Measurements from ENCODE around the gene HACL1.

HACL1 gene

DNA sequence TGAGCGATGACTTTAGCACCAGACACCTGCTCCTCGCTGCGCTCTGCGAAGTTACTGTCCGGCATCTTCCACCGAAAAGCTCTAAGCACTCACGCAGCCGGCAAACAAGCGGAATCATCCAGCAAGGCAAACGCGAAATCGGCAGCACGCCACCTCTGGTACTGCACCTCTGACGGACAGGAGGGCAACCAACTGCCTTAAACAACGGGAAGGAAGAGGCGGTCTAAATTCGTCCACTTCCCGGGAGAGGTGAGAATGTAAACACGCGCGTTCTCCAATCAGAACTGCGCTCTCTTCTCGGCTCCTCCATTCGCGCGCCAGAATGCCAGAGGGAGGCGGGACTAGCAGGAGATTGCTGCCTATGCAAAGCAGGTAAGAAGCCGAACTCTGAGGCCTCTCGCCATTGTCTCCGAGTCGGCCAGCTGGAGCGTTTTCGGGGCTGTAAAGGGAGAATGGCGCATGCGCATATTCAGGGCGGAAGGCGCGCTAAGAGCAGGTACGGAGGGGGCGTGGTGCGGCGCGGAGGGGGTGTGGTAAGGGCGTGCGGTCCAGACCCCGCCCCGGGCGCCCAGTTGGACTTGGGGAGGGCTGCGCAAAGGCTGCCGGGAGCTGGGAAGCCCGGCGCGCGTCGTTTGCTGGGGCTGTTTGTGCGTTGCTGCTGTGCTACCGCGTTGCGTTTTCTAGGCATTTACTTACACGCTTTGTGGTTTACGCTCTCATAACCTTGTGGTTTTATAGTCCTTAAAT is at the start of gene HACL1, which contains the start of gene BTD:
Gene HACL1 (minus strand): TSS at position 171 of the 747 bp plus-strand sequence. CDS start 106 bp downstream, at position 65.
Gene BTD (plus strand): TSS at position 347 of the 747 bp plus-strand sequence. CDS start 33,695 bp downstream, outside the sequence.
- peaks cover 31% of the 10 kb centered on the region for H3K36me3 ChIP-seq (ENCODE audit: low read depth)
- peak; percentile 99 for DNase-seq (ENCODE audit: low spot score)
- H3K4me1 ChIP-seq (ENCODE audit: insufficient read depth, poor library complexity, severe bottlenecking) = peaks cover 4% of the 10 kb centered on the region
- H3K4me3 ChIP-seq (ENCODE audit: severe bottlenecking) = peak within 1 kb of the TSS; percentile 72
- H3K9me3 ChIP-seq (ENCODE audit: severe bottlenecking) = no peaks in the 10 kb centered on the region
- no peaks in the 10 kb centered on the region for H3K27me3 ChIP-seq (ENCODE audit: insufficient read depth, poor library complexity, severe bottlenecking)
- peak; percentile 30 for TF ChIP-seq CTCF (IDR thresholded peaks at IDR 0.05; ENCODE audit: poor library complexity, severe bottlenecking)
- H3K27ac ChIP-seq (ENCODE audit: poor library complexity, severe bottlenecking) = peak within 1 kb of the TSS; percentile 63
- peak; percentile 96 for ATAC-seq (ENCODE audit: low read depth)

- TF ChIP-seq CTCF (IDR thresholded peaks at IDR 0.05; ENCODE audit: poor library complexity, severe bottlenecking) = no peak
- no peaks in the 10 kb centered on the region for H3K9me3 ChIP-seq (ENCODE audit: severe bottlenecking)
- H3K36me3 ChIP-seq (ENCODE audit: low read depth) = no peaks in the 10 kb centered on the region
- peak overlapping the region; percentile 99 for H3K27ac ChIP-seq (ENCODE audit: poor library complexity, severe bottlenecking)
- H3K27me3 ChIP-seq (ENCODE audit: insufficient read depth, poor library complexity, severe bottlenecking) = no peaks in the 10 kb centered on the region
- DNase-seq (ENCODE audit: low spot score) (no peak), ATAC-seq (ENCODE audit: low read depth) (no peak)
- peaks cover 34% of the 10 kb centered on the region for H3K4me1 ChIP-seq (ENCODE audit: insufficient read depth, poor library complexity, severe bottlenecking)
- no peak overlapping the region for H3K4me3 ChIP-seq (ENCODE audit: severe bottlenecking)
Observed at GRCh38 chr3:15649858-15650257, 48.5 kb upstream of the HACL1 start.

- Histone ChIP-seq H3K27ac (ENCODE audit: poor library complexity, severe bottlenecking) (peak overlapping the region; percentile 99), H3K4me3 (ENCODE audit: severe bottlenecking) (no peak overlapping the region), H3K4me1 (ENCODE audit: insufficient read depth, poor library complexity, severe bottlenecking) (peaks cover 34% of the 10 kb centered on the region), H3K36me3 (ENCODE audit: low read depth) (no peaks in the 10 kb centered on the region), H3K27me3 (ENCODE audit: insufficient read depth, poor library complexity, severe bottlenecking) (no peaks in the 10 kb centered on the region), H3K9me3 (ENCODE audit: severe bottlenecking) (no peaks in the 10 kb centered on the region)
- ATAC-seq (ENCODE audit: low read depth) (no peak), DNase-seq (ENCODE audit: low spot score) (no peak)
- no peak for TF ChIP-seq CTCF (IDR thresholded peaks at IDR 0.05; ENCODE audit: poor library complexity, severe bottlenecking)
Observed at GRCh38 chr3:15649341-15649740, 48.0 kb upstream of the HACL1 start.

DNA sequence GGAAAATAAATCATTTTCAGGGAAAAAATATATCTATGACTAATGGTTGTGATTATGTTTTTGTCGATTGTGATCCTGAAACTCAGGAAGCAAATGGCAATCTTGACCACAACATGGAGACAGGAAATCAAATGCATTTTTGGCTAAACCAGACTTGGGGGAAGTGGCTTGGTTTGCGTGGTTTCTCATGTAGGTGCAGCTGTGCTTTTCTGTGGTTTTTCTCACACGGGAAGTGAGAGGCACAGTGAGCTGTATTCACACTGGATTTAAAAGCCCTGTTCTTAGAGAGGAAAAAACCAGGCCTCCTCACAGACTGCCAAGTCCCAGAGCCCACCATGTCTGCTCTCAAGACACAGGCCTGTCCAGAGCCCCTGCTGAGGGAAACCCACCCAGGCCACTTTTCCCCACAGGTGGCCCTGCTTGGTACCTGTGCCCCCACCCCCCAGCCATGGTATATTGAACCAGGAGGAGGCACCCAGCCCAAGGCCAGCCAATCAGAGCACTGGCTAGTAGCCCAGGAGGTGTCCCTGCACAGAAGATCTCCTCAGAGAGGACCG is 46.3 kb upstream of the HACL1 start:
- Histone ChIP-seq H3K4me3 (ENCODE audit: severe bottlenecking) (no peak overlapping the region), H3K36me3 (ENCODE audit: low read depth) (no peaks in the 10 kb centered on the region), H3K27ac (ENCODE audit: poor library complexity, severe bottlenecking) (peak overlapping the region; percentile 99), H3K4me1 (ENCODE audit: insufficient read depth, poor library complexity, severe bottlenecking) (peaks cover 34% of the 10 kb centered on the region), H3K9me3 (ENCODE audit: severe bottlenecking) (no peaks in the 10 kb centered on the region), H3K27me3 (ENCODE audit: insufficient read depth, poor library complexity, severe bottlenecking) (no peaks in the 10 kb centered on the region)
- DNase-seq (ENCODE audit: low spot score) (no peak), ATAC-seq (ENCODE audit: low read depth) (peak; percentile 27; the same call in 2 of the 3 replicates)
- no peak for TF ChIP-seq CTCF (IDR thresholded peaks at IDR 0.05; ENCODE audit: poor library complexity, severe bottlenecking)
